Right kidney (tissue), 1 donor: Measurements from ENCODE around the gene MMP23B.
"Not testable (repeated sequence)": the region's sequence is repeated elsewhere in the genome, so short reads cannot be mapped to it uniquely, and the experiment has no call there.

Experiments used
- DNase-seq: peaks from one replicate; pipeline ENCODE4 v3.0.0-alpha.2; 2016

Gene MMP23B

GRCh38 chr1:1665815-1666251 is 33.9 kb downstream of the MMP23B start:
- DNase-seq, result no peak

GRCh38 chr1:1666526-1666925 is 34.6 kb downstream of the MMP23B start:
- DNase-seq, result no peak

GRCh38 chr1:1669468-1670440 is 37.8 kb downstream of the MMP23B start:
- no peak for DNase-seq

- DNase-seq, result no peak
Measured at GRCh38 chr1:1670866-1671265, 38.9 kb downstream of the MMP23B start.

GRCh38 chr1:1671365-1672119 is 39.6 kb downstream of the MMP23B start:
- DNase-seq, result no peak

GRCh38 chr1:1672181-1672965 is 40.4 kb downstream of the MMP23B start:
- no peak for DNase-seq

- DNase-seq, result not testable (repeated sequence)
Measured at GRCh38 chr1:1674806-1675205, 42.8 kb downstream of the MMP23B start.

GRCh38 chr1:1675218-1675617 is 43.2 kb downstream of the MMP23B start:
- DNase-seq, result not testable (repeated sequence)

- DNase-seq, result not testable (repeated sequence)
Measured at GRCh38 chr1:1676087-1676486, 44.1 kb downstream of the MMP23B start.

GRCh38 chr1:1677718-1678580 is 46.0 kb downstream of the MMP23B start:
- DNase-seq, result no peak

GRCh38 chr1:1678581-1679380 is 46.8 kb downstream of the MMP23B start:
- DNase-seq, result peak; percentile 8

- DNase-seq, result no peak
Measured at GRCh38 chr1:1680031-1680911, 48.3 kb downstream of the MMP23B start.

- DNase-seq, result no peak
Measured at GRCh38 chr1:1680912-1681273, 48.9 kb downstream of the MMP23B start.

- no peak for DNase-seq
Measured at GRCh38 chr1:1683104-1683905, 51.3 kb downstream of the MMP23B start.
